K562 (cell line): ENCODE data around the gene GPR162.

ENCODE experiments used
- CHD4 ChIP-seq: fragments of 200-600 bp; sonication (generic); IDR thresholded peaks from 3 replicates; pipeline ENCODE4 v1.6.1; 2012; ENCODE audit warnings: low read depth, mild to moderate bottlenecking, mixed read lengths, low read length, inconsistent platforms; ENCODE audit not compliant: insufficient read depth, insufficient replicate concordance, poor library complexity, severe bottlenecking
- CREB1 ChIP-seq, 2 experiments: sonication (generic) in 1 of 2; formaldehyde crosslinking in 1 of 2; IDR thresholded peaks; 2 replicates each; pipeline versions ENCODE4 v1.6.1 to v1.8.0; 2012 to 2022; ENCODE audit warnings: inconsistent platforms in 1 of 2, mild to moderate bottlenecking in 1 of 2, missing genetic modification reagents in 1 of 2, moderate library complexity in 1 of 2
- CTCF ChIP-seq, 3 experiments: IDR thresholded peaks in 2 of 3; conservative IDR thresholded peaks in 1 of 3; 2 replicates each; pipeline ENCODE4 v1.5.1; 2011 to 2012; ENCODE audit warnings: low read length in 3 of 3, mild to moderate bottlenecking in 3 of 3, control low read depth in 2 of 3, improper control_type of control experiment in 1 of 3, inconsistent platforms in 1 of 3, low read depth in 1 of 3, mixed read lengths in 1 of 3, moderate library complexity in 1 of 3; ENCODE audit not compliant: insufficient read depth in 2 of 3
- EZH2 ChIP-seq: IDR thresholded peaks from 2 replicates; pipeline ENCODE4 v1.6.1; 2012; ENCODE audit warnings: low read depth, mild to moderate bottlenecking, inconsistent platforms, low read length, borderline replicate concordance
- GABPA ChIP-seq: fragments of 200-800 bp; sonication (Bioruptor generic); conservative IDR thresholded peaks from 2 replicates; pipeline ENCODE4 v1.6.1; 2016; ENCODE audit warnings: low read depth, missing genetic modification characterization, missing compliant biosample characterization
- MEF2A ChIP-seq: IDR thresholded peaks from 2 replicates; pipeline ENCODE4 v1.6.1; 2011; ENCODE audit warnings: low read depth, mild to moderate bottlenecking, low read length, moderate library complexity; ENCODE audit not compliant: control insufficient read depth
- MXD1 ChIP-seq: fragments of 250-450 bp; sonication (Bioruptor Pico); IDR thresholded peaks from 2 replicates; pipeline ENCODE4 v1.8.0; 2021; ENCODE audit warnings: borderline replicate concordance, mild to moderate bottlenecking, moderate library complexity; ENCODE audit not compliant: poor library complexity, severe bottlenecking
- NFATC3 ChIP-seq: fragments of 450-650 bp; IDR thresholded peaks from 2 replicates; pipeline ENCODE4 v1.6.1; 2017; ENCODE audit warnings: mild to moderate bottlenecking
- YY1 ChIP-seq, 3 experiments: IDR thresholded peaks; 2 replicates each; pipeline ENCODE4 v1.6.1; 2011; ENCODE audit warnings: low read length in 2 of 3, mild to moderate bottlenecking in 2 of 3, moderate library complexity in 2 of 3, borderline replicate concordance in 1 of 3, control low read depth in 1 of 3, low read depth in 1 of 3; ENCODE audit not compliant: insufficient read depth in 3 of 3, insufficient replicate concordance in 2 of 3, control insufficient read depth in 1 of 3, insufficient read length in 1 of 3; ENCODE audit errors: extremely low read depth in 1 of 3
- ZFP30 ChIP-seq: fragments of 250-450 bp; sonication (Bioruptor Pico); IDR thresholded peaks from 2 replicates; pipeline ENCODE4 v1.8.0; 2022; ENCODE audit warnings: moderate library complexity, mild to moderate bottlenecking, inconsistent platforms, borderline replicate concordance
- ZNF354B ChIP-seq: fragments of 250-450 bp; sonication (Bioruptor Pico); IDR thresholded peaks from 2 replicates; pipeline ENCODE4 v1.4.0; 2020

GRCh38 chr12:6860942-6861341 is 39.3 kb downstream of the GPR162 start:
- no peak for TF ChIP-seq MXD1 (CRISPR knock-in tag)
- no peak for TF ChIP-seq GABPA (tag)
- TF ChIP-seq YY1 (IDR thresholded peaks at IDR 0.05; ENCODE audit: borderline replicate concordance in 1 of 3, control insufficient read depth in 1 of 3, extremely low read depth in 1 of 3, insufficient read depth in 3 of 3, insufficient read length in 1 of 3, insufficient replicate concordance in 2 of 3, low read depth in 1 of 3, low read length in 2 of 3), result no peak
- no peak for TF ChIP-seq MEF2A
- TF ChIP-seq NFATC3, result no peak
- no peak for TF ChIP-seq EZH2
- no peak for TF ChIP-seq ZNF354B (CRISPR knock-in tag)
- no peak for TF ChIP-seq CHD4
- no peak for TF ChIP-seq ZFP30 (CRISPR knock-in tag)
- no peak for TF ChIP-seq CTCF (IDR thresholded peaks at IDR 0.05 in 2 of 3, conservative IDR thresholded peaks at IDR 0.05 in 1 of 3; ENCODE audit: insufficient read depth in 2 of 3, low read depth in 1 of 3, low read length in 3 of 3)
- no peak for TF ChIP-seq CREB1 (IDR thresholded peaks at IDR 0.05)
- TF ChIP-seq CREB1 (CRISPR knock-in tag; IDR thresholded peaks at IDR 0.05), result no peak
